Fibroblast of mammary gland (primary cell): ENCODE results near the gene ZNF775.

Source experiments
- DNase-seq: peaks from one replicate; pipeline ENCODE4 v3.0.0-alpha.2; 2010; ENCODE audit warnings: low read depth
- H3K4me3 ChIP-seq: 2 replicates; pipeline ENCODE4 v1.5.1; 2011; ENCODE audit warnings: low read depth, mild to moderate bottlenecking, low read length, moderate library complexity; ENCODE audit not compliant: control insufficient read depth
- TF ChIP-seq, protein P1 (sequence below): conservative IDR thresholded peaks from 2 replicates; pipeline ENCODE4 v1.5.1; 2011; ENCODE audit warnings: low read depth, low read length, inconsistent platforms; ENCODE audit not compliant: control insufficient read depth, insufficient read depth

ZNF775 gene

DNA sequence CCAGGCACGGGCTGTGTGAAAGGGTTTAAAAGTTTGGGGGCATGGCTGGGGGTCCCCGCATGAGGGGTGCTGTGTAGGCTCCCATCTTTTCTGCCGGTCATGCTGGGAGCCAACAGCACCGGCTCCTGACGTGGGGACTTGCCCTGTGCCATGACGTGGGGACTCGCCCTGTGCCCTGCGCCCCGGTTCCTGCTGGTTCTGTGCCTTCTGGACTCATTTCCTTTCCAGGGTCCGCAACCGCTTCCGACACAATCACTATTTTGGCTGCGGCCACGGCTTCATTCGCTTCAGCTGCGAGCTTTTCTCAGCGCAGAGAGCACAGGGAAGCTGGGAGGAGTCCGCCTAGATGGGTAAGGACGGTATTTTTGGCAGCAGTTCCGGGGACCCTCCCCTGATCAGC is 63.7 kb downstream of the ZNF775 start:
- no peak for DNase-seq
- TF ChIP-seq, protein P1, sequence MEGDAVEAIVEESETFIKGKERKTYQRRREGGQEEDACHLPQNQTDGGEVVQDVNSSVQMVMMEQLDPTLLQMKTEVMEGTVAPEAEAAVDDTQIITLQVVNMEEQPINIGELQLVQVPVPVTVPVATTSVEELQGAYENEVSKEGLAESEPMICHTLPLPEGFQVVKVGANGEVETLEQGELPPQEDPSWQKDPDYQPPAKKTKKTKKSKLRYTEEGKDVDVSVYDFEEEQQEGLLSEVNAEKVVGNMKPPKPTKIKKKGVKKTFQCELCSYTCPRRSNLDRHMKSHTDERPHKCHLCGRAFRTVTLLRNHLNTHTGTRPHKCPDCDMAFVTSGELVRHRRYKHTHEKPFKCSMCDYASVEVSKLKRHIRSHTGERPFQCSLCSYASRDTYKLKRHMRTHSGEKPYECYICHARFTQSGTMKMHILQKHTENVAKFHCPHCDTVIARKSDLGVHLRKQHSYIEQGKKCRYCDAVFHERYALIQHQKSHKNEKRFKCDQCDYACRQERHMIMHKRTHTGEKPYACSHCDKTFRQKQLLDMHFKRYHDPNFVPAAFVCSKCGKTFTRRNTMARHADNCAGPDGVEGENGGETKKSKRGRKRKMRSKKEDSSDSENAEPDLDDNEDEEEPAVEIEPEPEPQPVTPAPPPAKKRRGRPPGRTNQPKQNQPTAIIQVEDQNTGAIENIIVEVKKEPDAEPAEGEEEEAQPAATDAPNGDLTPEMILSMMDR = no peak
- H3K4me3 ChIP-seq = no peak overlapping the region

DNA sequence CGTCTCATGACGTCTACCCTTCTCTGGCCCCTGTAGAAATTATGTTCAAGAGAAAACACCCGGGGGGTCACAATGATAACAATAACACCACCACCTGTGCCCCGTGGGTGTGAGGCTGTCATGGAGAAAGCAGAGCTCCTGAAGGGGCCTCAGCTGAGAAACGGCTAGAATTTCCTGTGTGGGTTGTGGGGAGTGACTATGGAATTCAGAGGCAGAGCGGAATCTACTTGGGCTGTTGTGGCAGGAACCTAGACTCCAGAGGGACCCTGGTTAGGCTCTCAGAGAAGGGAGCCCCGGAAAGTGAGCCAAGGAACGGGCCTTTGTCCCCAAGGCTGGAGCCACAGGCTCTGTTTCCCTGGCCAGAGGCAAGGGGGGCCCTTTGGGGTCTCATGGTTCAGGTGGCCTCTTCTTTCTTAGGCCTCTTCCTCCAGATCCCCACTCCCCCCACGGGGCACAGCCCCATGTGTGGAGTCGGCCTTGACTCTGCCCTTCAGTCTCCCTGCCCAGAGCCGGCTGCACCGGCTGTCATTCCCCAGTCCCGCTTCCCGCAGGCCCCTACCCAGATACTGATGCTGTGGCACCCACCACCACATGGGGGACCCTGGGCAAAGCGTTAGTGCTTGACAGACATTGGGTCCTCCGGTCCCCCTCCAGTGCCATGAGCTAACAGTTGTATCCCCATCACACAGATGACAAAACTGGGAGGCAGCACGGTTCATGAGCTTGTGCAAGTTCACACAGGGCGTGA is 64.8 kb downstream of the ZNF775 start:
- DNase-seq = no peak
- H3K4me3 ChIP-seq = no peak overlapping the region
- TF ChIP-seq, protein P1 = no peak

DNA sequence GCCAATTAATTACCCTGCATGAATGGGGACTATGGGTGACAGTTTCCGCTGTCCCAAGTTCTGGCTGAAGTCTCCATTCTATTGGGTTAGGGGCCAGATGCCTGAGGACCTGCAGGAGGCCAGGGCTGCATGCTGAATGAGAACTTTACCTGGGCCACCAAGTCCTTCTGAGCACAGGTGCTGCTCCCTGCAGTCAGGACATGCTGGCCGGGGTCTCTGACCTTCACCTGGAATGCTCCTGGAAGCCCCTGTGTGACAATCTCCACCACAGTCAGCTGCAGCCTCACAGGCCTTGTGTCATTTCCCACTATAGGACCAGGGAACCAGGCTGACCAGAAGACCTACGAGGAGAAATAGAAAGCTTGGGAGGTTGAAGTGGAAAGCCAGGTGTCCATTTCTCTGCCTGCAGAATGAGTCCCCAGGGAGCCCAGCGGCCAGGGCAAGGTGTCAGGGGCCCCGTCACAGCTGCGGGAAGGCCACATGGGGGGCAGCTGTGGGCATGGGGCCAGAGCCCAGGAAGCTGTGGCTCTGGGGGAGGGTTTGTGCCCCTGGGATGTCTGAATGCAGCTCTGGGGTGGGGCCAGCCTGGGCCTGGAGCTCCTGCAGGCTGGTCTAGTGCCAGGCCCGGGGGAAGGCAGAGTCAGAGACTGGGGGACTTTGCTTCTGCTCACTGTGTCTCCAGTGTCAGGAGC is 65.7 kb downstream of the ZNF775 start:
- TF ChIP-seq, protein P1 = no peak
- no peak for DNase-seq
- H3K4me3 ChIP-seq = no peak overlapping the region

DNA sequence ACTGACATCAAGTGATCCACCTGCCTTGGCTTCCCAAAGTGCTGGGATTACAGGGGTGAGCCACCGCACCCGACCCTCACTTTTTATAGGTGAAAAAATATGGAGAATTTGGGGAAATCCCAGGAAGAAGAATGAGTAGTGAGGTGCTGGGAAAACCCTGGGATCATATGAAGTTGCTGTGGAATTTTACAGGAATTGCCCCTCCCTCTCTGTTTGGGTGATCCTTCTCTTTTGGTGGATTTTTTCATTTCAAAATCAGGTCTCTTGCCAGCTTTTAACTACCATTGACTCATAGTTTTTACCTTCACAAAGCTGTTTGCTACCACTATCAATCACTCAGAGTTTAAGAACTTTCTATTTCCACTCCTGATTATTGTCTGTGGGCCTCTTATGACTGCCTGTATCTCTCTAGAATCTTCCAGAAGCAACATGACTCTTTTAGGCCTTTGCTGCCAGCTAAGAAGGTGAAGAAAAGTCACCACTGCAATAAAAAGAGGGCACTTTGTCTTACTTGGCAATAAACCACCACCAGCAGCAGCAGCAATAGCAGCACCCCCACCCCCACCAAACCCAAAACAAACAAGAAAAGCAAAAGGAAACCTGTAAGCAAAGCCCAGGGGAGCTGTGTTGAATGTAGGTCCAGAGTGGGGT is 67.3 kb downstream of the ZNF775 start:
- TF ChIP-seq, protein P1 = no peak
- DNase-seq = no peak
- H3K4me3 ChIP-seq = no peak overlapping the region
